AG04450 (cell line): ENCODE data around the gene CAMK4. TPM values are rescaled to one million over a fixed set of nuclear protein-coding genes. Genes with fewer than 3 reads are reported as not detected.

Source experiments
- CTCF ChIA-PET: fragments of 300-600, 350-600 bp; formaldehyde crosslinking; extraction: SDS; loops from one replicate; lab custom pipeline; 2022; ENCODE audit warnings: antibody characterized with exemption, inconsistent platforms; lab: Charles Lee
- POLR2A ChIA-PET: fragments of 350-600 bp; formaldehyde crosslinking; extraction: SDS; loops from one replicate; lab custom pipeline; 2021; ENCODE audit warnings: antibody characterized with exemption, inconsistent platforms; lab: Yijun Ruan, JAX
- DNase-seq: peaks from one replicate; pipeline ENCODE4 v3.0.0-alpha.2; 2011; ENCODE audit warnings: low read depth, low spot score
- H3K27ac ChIP-seq: one replicate; pipeline ENCODE4 v1.5.1; 2012; ENCODE audit warnings: low read depth, low read length, control low read depth
- H3K27me3 ChIP-seq: one replicate; pipeline ENCODE4 v1.6.0; 2012; ENCODE audit warnings: low read length; ENCODE audit not compliant: control insufficient read depth, insufficient read depth
- H3K4me3 ChIP-seq: 2 replicates; pipeline ENCODE4 v1.5.1; 2011; ENCODE audit warnings: mild to moderate bottlenecking, low read depth, low read length, control low read depth
- H3K9me3 ChIP-seq: 2 replicates; pipeline ENCODE4 v1.5.1; 2012; ENCODE audit warnings: low read length; ENCODE audit not compliant: control insufficient read depth, insufficient read depth
- CTCF ChIP-seq: IDR thresholded peaks from 2 replicates; pipeline ENCODE4 v1.5.1; 2011; ENCODE audit warnings: low read depth, low read length, control low read depth, inconsistent platforms
- polyA plus RNA-seq: library from polyadenylated mRNA; depleted of rRNA; stranded (reverse); fragments of >200 nt; gene quantifications from 2 replicates; pipeline ENCODE4 v1.2.3, GENCODE V29; 2011

CAMK4 gene
- polyA plus RNA-seq, 1 experiment: 3.2 TPM

GRCh38 chr5:111232311-111233051 is 8.3 kb downstream of the CAMK4 start:
- ChIA-PET POLR2A (no interaction called here), CTCF (no interaction called here)
- no peak overlapping the region for H3K27ac ChIP-seq
- no peaks in the 10 kb centered on the region for H3K9me3 ChIP-seq
- H3K27me3 ChIP-seq: no peaks in the 10 kb centered on the region
- no peak for DNase-seq
- TF ChIP-seq CTCF: no peak
- no peak overlapping the region for H3K4me3 ChIP-seq

- ChIA-PET POLR2A (no interaction called here), CTCF (interaction anchor here (0.7 kb wide), 1 partner anchor 63 kb away, joined by 3 read pairs; no protein-coding TSS in a partner anchor)
- no peaks in the 10 kb centered on the region for H3K27me3 ChIP-seq
- TF ChIP-seq CTCF: no peak
- no peaks in the 10 kb centered on the region for H3K9me3 ChIP-seq
- DNase-seq: no peak
- no peak overlapping the region for H3K4me3 ChIP-seq
- H3K27ac ChIP-seq: no peak overlapping the region
Observed at GRCh38 chr5:111233052-111233374, 8.8 kb downstream of the CAMK4 start.

- no peak overlapping the region for H3K4me3 ChIP-seq
- H3K27me3 ChIP-seq: no peaks in the 10 kb centered on the region
- no peak overlapping the region for H3K27ac ChIP-seq
- ChIA-PET CTCF (no interaction called here), POLR2A (no interaction called here)
- DNase-seq: no peak
- no peak for TF ChIP-seq CTCF
- H3K9me3 ChIP-seq: no peaks in the 10 kb centered on the region
Observed at GRCh38 chr5:111234125-111234524, 9.9 kb downstream of the CAMK4 start.

GRCh38 chr5:111235635-111236034 is 11.5 kb downstream of the CAMK4 start:
- H3K27ac ChIP-seq: no peak overlapping the region
- H3K27me3 ChIP-seq: no peaks in the 10 kb centered on the region
- H3K9me3 ChIP-seq: no peaks in the 10 kb centered on the region
- ChIA-PET POLR2A (no interaction called here), CTCF (no interaction called here)
- no peak for TF ChIP-seq CTCF
- no peak overlapping the region for H3K4me3 ChIP-seq
- no peak for DNase-seq

GRCh38 chr5:111236348-111236747 is 12.2 kb downstream of the CAMK4 start:
- ChIA-PET POLR2A (no interaction called here), CTCF (no interaction called here)

More at GRCh38 chr5:111236348-111236747, 12.2 kb downstream of the CAMK4 start:
- no peak for DNase-seq
- H3K27me3 ChIP-seq: no peaks in the 10 kb centered on the region
- no peaks in the 10 kb centered on the region for H3K9me3 ChIP-seq
- no peak overlapping the region for H3K4me3 ChIP-seq
- TF ChIP-seq CTCF: no peak
- H3K27ac ChIP-seq: no peak overlapping the region
